HepG2 (cell line): ENCODE data around the gene RNASE2. TPM values are rescaled to one million over a fixed set of nuclear protein-coding genes. Genes with fewer than 3 reads are reported as not detected.

ENCODE experiments used
- ATAC-seq: fragments of 200-7000 bp; cut with Tn5 transposase; 3 replicates; pipeline ENCODE4 v1.9.1; 2020; ENCODE audit warnings: mild to moderate bottlenecking, moderate library complexity
- BruUV-seq: library from RNA; stranded (reverse); fragments of 400-500 nt; replicated peaks from 2 replicates; lab custom pipeline; 2021; lab: Mats Ljungman, UMichigan
- CTCF ChIA-PET: fragments of 300-600 bp; formaldehyde crosslinking; extraction: SDS; loops from one replicate; lab custom pipeline; 2021; ENCODE audit warnings: low total read pairs, inconsistent platforms, low intra/inter-chr PET ratio; lab: Yijun Ruan, JAX
- POLR2A ChIA-PET: fragments of 350-600 bp; sonication (Branson Sonifier 250); formaldehyde crosslinking; loops from one replicate; lab custom pipeline; 2020; ENCODE audit warnings: antibody characterized with exemption, inconsistent platforms; lab: Yijun Ruan, JAX
- DNase-seq: peaks from one replicate; pipeline ENCODE4 v3.0.0-alpha.2; 2015; ENCODE audit warnings: low spot score
- FAIRE-seq: peaks from 3 replicates; lab custom pipeline; 2011; peaks lifted over from hg19 to GRCh38; lab: Jason Lieb, UNC
- H2AFZ ChIP-seq: one replicate; pipeline ENCODE4 v1.6.1; 2011; ENCODE audit warnings: low read length, inconsistent platforms
- H3K27ac ChIP-seq: fragments of 300-600 bp; 3 replicates; pipeline ENCODE4 v1.8.0; 2011; ENCODE audit warnings: mixed run types, mild to moderate bottlenecking, mixed read lengths, low read length, inconsistent platforms; ENCODE audit not compliant: insufficient read depth; ENCODE audit errors: extremely low read length
- H3K27me3 ChIP-seq, 2 experiments: fragments of 200-600 bp in 1 of 2; 2 replicates in 1 of 2; 3 replicates in 1 of 2; pipeline versions ENCODE4 v1.6.0 to v1.8.0; 2011; ENCODE audit warnings: low read length in 2 of 2, mild to moderate bottlenecking in 2 of 2, moderate library complexity in 2 of 2, inconsistent platforms in 1 of 2; ENCODE audit not compliant: insufficient read depth in 2 of 2, control insufficient read depth in 1 of 2
- H3K36me3 ChIP-seq, 2 experiments: fragments of 200-600 bp in 1 of 2; replicated peaks in 1 of 2; 2 replicates in 1 of 2; 3 replicates in 1 of 2; pipeline versions ENCODE4 v1.5.1 to v1.8.0; 2011; ENCODE audit warnings: low read length in 2 of 2, inconsistent platforms in 1 of 2; ENCODE audit not compliant: insufficient read depth in 2 of 2, control insufficient read depth in 1 of 2
- H3K4me1 ChIP-seq: 2 replicates; pipeline ENCODE4 v1.5.1; 2012; ENCODE audit warnings: low read length, inconsistent platforms; ENCODE audit not compliant: insufficient read depth
- H3K4me2 ChIP-seq: 2 replicates; pipeline ENCODE4 v1.6.0; 2011; ENCODE audit warnings: low read depth, low read length, inconsistent platforms
- H3K4me3 ChIP-seq, 3 experiments: fragments of 200-600 bp in 1 of 3; sonication (generic), shearing (Covaris generic) in 1 of 3; replicated peaks in 1 of 3; 2 replicates each; pipeline ENCODE4 v1.5.1; 2011 to 2016; ENCODE audit warnings: low read length in 3 of 3, inconsistent platforms in 2 of 3, low read depth in 2 of 3, mild to moderate bottlenecking in 2 of 3, control low read depth in 1 of 3, mixed read lengths in 1 of 3; ENCODE audit not compliant: insufficient read depth in 1 of 3
- H3K79me2 ChIP-seq: one replicate; pipeline ENCODE4 v1.6.1; 2011; ENCODE audit warnings: low read length, inconsistent platforms; ENCODE audit not compliant: insufficient read depth
- H3K9ac ChIP-seq: 2 replicates; pipeline ENCODE4 v1.6.0; 2011; ENCODE audit warnings: mild to moderate bottlenecking, low read depth, low read length, inconsistent platforms; ENCODE audit not compliant: insufficient read depth
- H3K9me3 ChIP-seq: 2 replicates; pipeline ENCODE4 v1.5.1; 2012; ENCODE audit warnings: mild to moderate bottlenecking, low read length
- H4K20me1 ChIP-seq: 2 replicates; pipeline ENCODE4 v1.6.0; 2011; ENCODE audit warnings: inconsistent platforms, mild to moderate bottlenecking, low read length, moderate library complexity; ENCODE audit not compliant: insufficient read depth
- FOSL2 ChIP-seq: sonication (generic); formaldehyde crosslinking; IDR thresholded peaks from 2 replicates; pipeline ENCODE4 v1.4.0; 2020; ENCODE audit warnings: missing genetic modification reagents
- ZNF382 ChIP-seq: sonication (generic); formaldehyde crosslinking; IDR thresholded peaks from 2 replicates; pipeline ENCODE4 v1.5.0; 2020; ENCODE audit warnings: missing genetic modification reagents, mild to moderate bottlenecking, borderline replicate concordance
- ZNF512B ChIP-seq: sonication (generic); formaldehyde crosslinking; IDR thresholded peaks from 2 replicates; pipeline ENCODE4 v1.5.1; 2020; ENCODE audit warnings: missing genetic modification reagents, mild to moderate bottlenecking, borderline replicate concordance
- WGBS: methylation state at CpG from one replicate; pipeline ENCODE4 v1.1.6; 2017; ENCODE audit warnings: low lambda C conversion rate; 5-methylcytosine and 5-hydroxymethylcytosine counted together
- in situ Hi-C: cut with HindIII; loops from 2 replicates; pipeline ENCODE4 v1.10.0; 2017; ENCODE audit warnings: low pct_unique_long_range_greater_than_20kb; ENCODE audit not compliant: extremely low pct_ligation_motif_present
- intact Hi-C: fragments of 100-400 bp; cut with micrococcal nuclease; formaldehyde crosslinking; loops from one replicate; pipeline ENCODE4 v1.10.0; 2022; ENCODE audit not compliant: unreplicated experiment
- polyA plus RNA-seq, 8 experiments: library from polyadenylated mRNA; depleted of rRNA in 3 of 8; stranded (reverse) in 7 of 8; unstranded in 1 of 8; fragments of >200 nt; fragmentation: Illumina TruSeq in 4 of 8; extraction: Trizol in 4 of 8; gene quantifications; 2 replicates each; pipeline versions ENCODE4 v1.2.1 to v1.2.3, GENCODE V29; 2011 to 2016; ENCODE audit warnings: low read depth in 4 of 8, missing spikeins in 1 of 8, mixed read lengths in 1 of 8; ENCODE audit not compliant: insufficient read depth in 1 of 8
- total RNA-seq, 5 experiments: library from RNA; depleted of rRNA; stranded (reverse); fragments of >200 nt; fragmentation: Illumina TruSeq; extraction: Trizol; gene quantifications; 2 replicates each; pipeline ENCODE4 v1.2.3, GENCODE V29; 2016; ENCODE audit warnings: low read depth in 1 of 5

The RNASE2 gene
- total and polyA plus RNA-seq, 2 of the 13 experiments (the other 11 are each of a cell fraction or from before 2014, with no cell fraction given): 0.69 TPM; not detected in 1

- no peak overlapping the region for H3K4me3 ChIP-seq
- no TSS peak for BruUV-seq
- H3K27me3 ChIP-seq: peaks cover 0 to 7% of the 10 kb centered on the region in 2 experiments; a peak in 2 of 5 replicates
- ChIA-PET POLR2A (no interaction called here), CTCF (no interaction called here)
- no peak overlapping the region for H3K27ac ChIP-seq
- no peak for FAIRE-seq
- no peak overlapping the region for H3K9ac ChIP-seq
- DNase-seq: peak; percentile 30
- WGBS: 39% methylated on average over 2 of the region's 2 CpGs
- in situ Hi-C loops (loop anchor here (25.0 kb wide), 1 partner anchor 650 kb away; the partner anchor contains the start of genes CCNB1IP1 and PARP2), intact Hi-C loops (no loop called here)
- H3K4me2 ChIP-seq: no peak overlapping the region
- H3K9me3 ChIP-seq: no peaks in the 10 kb centered on the region
- peaks cover 13% of the 10 kb centered on the region for H3K79me2 ChIP-seq
- H3K4me1 ChIP-seq: peaks cover 22% of the 10 kb centered on the region
- H2AFZ ChIP-seq: no peak overlapping the region
- 0 out of 2 replicates have a peak, but pooled peaks have one; percentile 14 for TF ChIP-seq ZNF382 (CRISPR knock-in tag)
- TF ChIP-seq ZNF512B (CRISPR knock-in tag): no peak
- peak; percentile 79 for TF ChIP-seq FOSL2 (CRISPR knock-in tag)
- H3K36me3 ChIP-seq: peaks cover 0 to 2% of the 10 kb centered on the region in 2 experiments; a peak in 1 of 5 replicates
- no peak for ATAC-seq
- 0 out of 2 replicates have a peak, but pooled peaks cover 3% of the 10 kb centered on the region for H4K20me1 ChIP-seq
Measured at GRCh38 chr14:20986811-20987210, 31.5 kb downstream of the RNASE2 start.
